NCI-H524 treated with DMSO at 0.1 percent for 48 hours (cell line): ENCODE measurements around the gene FRMD8.

Source experiments
- DNase-seq: peaks from one replicate; lab custom pipeline; 2025; lab: John Stamatoyannopoulos, UW

Gene FRMD8

GRCh38 chr11:65386307-65387140 is at the start of gene FRMD8:
TSS of gene FRMD8 (plus strand) at chr11:65386637. CDS start at chr11:65387037, 400 bp downstream.
- DNase-seq: no peak

- DNase-seq: no peak
Observed at GRCh38 chr11:65338676-65339075, 47.8 kb upstream of the FRMD8 start.

GRCh38 chr11:65340226-65340625 is 46.2 kb upstream of the FRMD8 start:
- DNase-seq: no peak

GRCh38 chr11:65341856-65342255 is 44.6 kb upstream of the FRMD8 start:
- DNase-seq: no peak

- DNase-seq: no peak
Observed at GRCh38 chr11:65351511-65351910, 34.9 kb upstream of the FRMD8 start.

- DNase-seq: no peak
Observed at GRCh38 chr11:65352783-65353182, 33.7 kb upstream of the FRMD8 start.

- no peak for DNase-seq
Observed at GRCh38 chr11:65353376-65353775, 33.1 kb upstream of the FRMD8 start.

- no peak for DNase-seq
Observed at GRCh38 chr11:65353900-65354264, 32.6 kb upstream of the FRMD8 start.

- DNase-seq: peak; percentile 78
Observed at GRCh38 chr11:65354265-65355012, 32.0 kb upstream of the FRMD8 start, which contains the start of gene TIGD3. TSS of gene TIGD3 (plus strand) at chr11:65354751. CDS start at chr11:65355809, 1,058 bp downstream.

GRCh38 chr11:65355013-65355775 is 31.2 kb upstream of the FRMD8 start:
- DNase-seq: no peak

GRCh38 chr11:65355776-65356393 is 30.6 kb upstream of the FRMD8 start:
- DNase-seq: no peak

- no peak for DNase-seq
Observed at GRCh38 chr11:65356394-65356972, 30.0 kb upstream of the FRMD8 start.

- DNase-seq: no peak
Observed at GRCh38 chr11:65357856-65358356, 28.5 kb upstream of the FRMD8 start.

GRCh38 chr11:65362320-65362931 is 24.0 kb upstream of the FRMD8 start:
- no peak for DNase-seq

GRCh38 chr11:65362966-65363365 is 23.5 kb upstream of the FRMD8 start:
- no peak for DNase-seq

- no peak for DNase-seq
Observed at GRCh38 chr11:65363770-65364169, 22.7 kb upstream of the FRMD8 start.

GRCh38 chr11:65366340-65366773 is 20.1 kb upstream of the FRMD8 start:
- peak; percentile 46 for DNase-seq

- no peak for DNase-seq
Observed at GRCh38 chr11:65370659-65371049, 15.8 kb upstream of the FRMD8 start.

- DNase-seq: no peak
Observed at GRCh38 chr11:65373839-65374580, 12.4 kb upstream of the FRMD8 start.

GRCh38 chr11:65375012-65375411 is 11.4 kb upstream of the FRMD8 start:
- DNase-seq: no peak
